ENCODE measurements around the gene TXNRD2.

DNA sequence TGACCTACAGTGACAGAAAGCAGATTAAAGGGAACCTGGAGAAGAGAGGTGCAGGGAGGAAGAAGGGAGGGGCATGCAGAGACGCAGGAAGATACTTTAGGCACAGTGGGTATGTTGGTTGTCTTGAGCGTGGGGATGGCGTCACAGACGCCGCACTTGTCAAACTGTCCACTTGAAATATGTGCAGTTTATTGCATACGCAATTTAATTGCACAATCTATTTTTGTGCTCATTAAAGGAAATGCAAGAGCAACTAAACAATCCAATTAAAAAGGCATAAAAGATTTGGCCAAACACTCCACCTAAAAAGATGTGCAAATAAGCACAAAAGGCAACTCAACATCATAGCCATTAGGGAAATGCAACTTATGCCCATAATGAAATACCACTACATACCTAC lies 103.7 kb downstream of the TXNRD2 start:
- TF ChIP-seq POLR2A (IDR thresholded peaks at IDR 0.05) (no peak), POLR2AphosphoS5 (IDR thresholded peaks at IDR 0.05) (no peak)
- TF ChIP-seq, protein P1, sequence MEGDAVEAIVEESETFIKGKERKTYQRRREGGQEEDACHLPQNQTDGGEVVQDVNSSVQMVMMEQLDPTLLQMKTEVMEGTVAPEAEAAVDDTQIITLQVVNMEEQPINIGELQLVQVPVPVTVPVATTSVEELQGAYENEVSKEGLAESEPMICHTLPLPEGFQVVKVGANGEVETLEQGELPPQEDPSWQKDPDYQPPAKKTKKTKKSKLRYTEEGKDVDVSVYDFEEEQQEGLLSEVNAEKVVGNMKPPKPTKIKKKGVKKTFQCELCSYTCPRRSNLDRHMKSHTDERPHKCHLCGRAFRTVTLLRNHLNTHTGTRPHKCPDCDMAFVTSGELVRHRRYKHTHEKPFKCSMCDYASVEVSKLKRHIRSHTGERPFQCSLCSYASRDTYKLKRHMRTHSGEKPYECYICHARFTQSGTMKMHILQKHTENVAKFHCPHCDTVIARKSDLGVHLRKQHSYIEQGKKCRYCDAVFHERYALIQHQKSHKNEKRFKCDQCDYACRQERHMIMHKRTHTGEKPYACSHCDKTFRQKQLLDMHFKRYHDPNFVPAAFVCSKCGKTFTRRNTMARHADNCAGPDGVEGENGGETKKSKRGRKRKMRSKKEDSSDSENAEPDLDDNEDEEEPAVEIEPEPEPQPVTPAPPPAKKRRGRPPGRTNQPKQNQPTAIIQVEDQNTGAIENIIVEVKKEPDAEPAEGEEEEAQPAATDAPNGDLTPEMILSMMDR (IDR thresholded peaks at IDR 0.05): no peak
